Measurements from ENCODE around the gene PRKCG.

PRKCG gene

GRCh38 chr19:53906211-53907192 lies 24.5 kb downstream of the PRKCG start:
- no peak for DNase-seq (ENCODE audit: low read depth, low spot score)
- TF ChIP-seq CTCF (IDR thresholded peaks at IDR 0.05; ENCODE audit: low read depth, low read length), result peak; percentile 90

GRCh38 chr19:53907193-53907581 lies 25.2 kb downstream of the PRKCG start:
- no peak for DNase-seq (ENCODE audit: low read depth, low spot score)
- in situ Hi-C loops (cut with HindIII; ENCODE audit: low sequenced_read_pairs), result no loop called here
- no peak overlapping the region for H3K4me3 ChIP-seq (ENCODE audit: low read depth, low read length)
- TF ChIP-seq CTCF (IDR thresholded peaks at IDR 0.05; ENCODE audit: low read depth, low read length), result no peak

More at GRCh38 chr19:53906211-53907192, 24.5 kb downstream of the PRKCG start:
- no peak overlapping the region for H3K4me3 ChIP-seq (ENCODE audit: low read depth, low read length)
- in situ Hi-C loops (cut with HindIII; ENCODE audit: low sequenced_read_pairs), result no loop called here

- DNase-seq (ENCODE audit: low read depth, low spot score), result no peak
- in situ Hi-C loops (cut with HindIII; ENCODE audit: low sequenced_read_pairs), result no loop called here
- no peak overlapping the region for H3K4me3 ChIP-seq (ENCODE audit: low read depth, low read length)
- TF ChIP-seq CTCF (IDR thresholded peaks at IDR 0.05; ENCODE audit: low read depth, low read length), result no peak
Observed at GRCh38 chr19:53907690-53908089, 25.7 kb downstream of the PRKCG start.

GRCh38 chr19:53908106-53908934 lies 26.3 kb downstream of the PRKCG start:
- H3K4me3 ChIP-seq (ENCODE audit: low read depth, low read length), result peak overlapping the region; percentile 21
- in situ Hi-C loops (cut with HindIII; ENCODE audit: low sequenced_read_pairs), result no loop called here
- DNase-seq (ENCODE audit: low read depth, low spot score), result peak; percentile 23
- no peak for TF ChIP-seq CTCF (IDR thresholded peaks at IDR 0.05; ENCODE audit: low read depth, low read length)

GRCh38 chr19:53908935-53909415 lies 27.0 kb downstream of the PRKCG start, which contains the start of gene CACNG7:
Gene CACNG7 (plus strand): TSS chr19:53909278. CDS start chr19:53912832, 3,554 bp downstream.
- in situ Hi-C loops (cut with HindIII; ENCODE audit: low sequenced_read_pairs), result no loop called here
- peak within 1 kb of the TSS; percentile 40 for H3K4me3 ChIP-seq (ENCODE audit: low read depth, low read length)
- TF ChIP-seq CTCF (IDR thresholded peaks at IDR 0.05; ENCODE audit: low read depth, low read length), result no peak
- no peak for DNase-seq (ENCODE audit: low read depth, low spot score)

GRCh38 chr19:53909471-53910169 lies 27.6 kb downstream of the PRKCG start:
- TF ChIP-seq CTCF (IDR thresholded peaks at IDR 0.05; ENCODE audit: low read depth, low read length), result no peak
- in situ Hi-C loops (cut with HindIII; ENCODE audit: low sequenced_read_pairs), result no loop called here
- peak overlapping the region; percentile 40 for H3K4me3 ChIP-seq (ENCODE audit: low read depth, low read length)
- DNase-seq (ENCODE audit: low read depth, low spot score), result no peak
